Pancreas (tissue), 10 donors: ENCODE measurements around the gene INO80C. TPM values are rescaled to one million over a fixed set of nuclear protein-coding genes. Genes with fewer than 3 reads are reported as not detected.

Experiments
- ATAC-seq, 4 donors: fragments of 200-7000 bp; cut with Tn5 transposase; one replicate each; pipeline versions ENCODE4 v1.8.0 to v1.9.1; 2020; ENCODE audit warnings: mild to moderate bottlenecking in 4 of 4, moderate library complexity in 4 of 4
- DNase-seq, 6 donors: peaks; one replicate each; pipeline ENCODE4 v3.0.0-alpha.2; 2020
- FAIRE-seq: peaks from 2 replicates; lab custom pipeline; 2012; peaks lifted over from hg19 to GRCh38; lab: Jason Lieb, UNC
- H3K27ac ChIP-seq, 4 donors: fragments of 200-600 bp; sonication (generic); 1 replicate in 3 of 4; 2 replicates in 1 of 4; pipeline versions ENCODE4 v1.5.0 to v1.8.0; 2020
- H3K27me3 ChIP-seq, 4 donors: fragments of 200-600 bp; one replicate each; pipeline ENCODE4 v1.8.0; 2021
- H3K36me3 ChIP-seq, 3 donors: fragments of 200-600 bp; sonication (generic) in 1 of 3; one replicate each; pipeline versions ENCODE4 v1.5.0 to v1.8.0; 2020 to 2021
- H3K4me1 ChIP-seq, 3 donors: fragments of 200-600 bp; one replicate each; pipeline ENCODE4 v1.8.0; 2021
- H3K4me3 ChIP-seq, 4 donors: fragments of 200-600 bp; sonication (generic) in 2 of 4; one replicate each; pipeline versions ENCODE4 v1.5.0 to v1.8.0; 2020 to 2021
- H3K9me3 ChIP-seq, 4 donors: fragments of 200-600 bp; one replicate each; pipeline ENCODE4 v1.8.0; 2021
- WGBS, 2 donors: extraction: QIAGEN DNeasy Blood & Tissue Kit; methylation state at CpG; one replicate each; pipeline ENCODE4 v1.1.7; 2013; 5-methylcytosine and 5-hydroxymethylcytosine counted together
- intact Hi-C, 3 donors: fragments of 100-400 bp; cut with DNase I; formaldehyde crosslinking; loops; one replicate each; pipeline versions ENCODE4 v1.11.1 to v1.14.2; 2022
- polyA plus RNA-seq, 2 donors: library from polyadenylated mRNA; stranded (reverse); fragments of 200-250 nt; gene quantifications; one replicate each; pipeline ENCODE4 v1.2.3, GENCODE V29; 2013
- total RNA-seq, 6 donors: library from RNA; stranded (reverse); fragmentation: NEBNext Ultra II Directional in 4 of 6; extraction: Animal tissue kit (Norgen Biotek cat#: 25700) in 4 of 6; gene quantifications; one replicate each; pipeline versions ENCODE4 v1.2.1 to v1.2.4, GENCODE V29; 2021 to 2023
- TF ChIP-seq, protein P1 (sequence below), 4 donors: fragments of 200-600 bp; sonication (generic) in 3 of 4; IDR thresholded peaks; one replicate each; pipeline versions ENCODE4 v1.5.0 to v1.8.0; 2021; ENCODE audit warnings: antibody characterized with exemption in 4 of 4
- donor health status: healthy with polysubstance abuse.
- donor health status: DM: no; HTN: no; CAD: no; lungs with moderate emphysema.
- donor health status: DM: no; HTN: no; CAD: no.
- donor health status: control.
- donor health status: control.
- donor health status: Bipolar disorder and iron deficiency.
- donor health status: DM: yes; HTN: yes; CAD: no.
- donor health status: DM: no; HTN: no; CAD: no.
- donor health status: DM: no; HTN: no; CAD: no.
- donor health status: DM: yes; HTN: yes; CAD: no.

The INO80C gene
- total and polyA plus RNA-seq, 8 donors: 6.1 to 25.6 (median 9.8) TPM

DNA sequence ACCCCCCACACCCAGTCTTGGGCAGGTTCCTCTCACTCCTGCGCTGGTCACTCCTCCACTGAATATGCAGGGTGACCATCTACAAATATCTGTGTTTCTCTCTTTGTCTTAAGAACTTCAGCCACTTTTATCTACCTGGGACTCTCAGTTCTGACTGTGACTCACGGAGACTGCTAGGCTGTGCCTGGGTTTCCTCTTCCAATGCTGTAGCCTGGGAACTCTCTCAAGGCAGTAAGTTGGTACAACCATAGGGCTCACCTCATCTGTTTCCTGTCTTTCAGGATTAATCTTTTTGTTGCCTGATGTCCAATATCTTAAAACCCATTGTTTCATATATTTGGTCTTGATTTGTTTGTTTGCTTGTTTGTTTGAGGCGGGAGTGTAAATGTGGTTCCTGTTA, 73.4 kb downstream of the INO80C start:
- 91 to 92% methylated on average over 3 of the region's 3 CpGs for WGBS, 2 donors
- intact Hi-C loops: no loop called here
- no peak overlapping the region for H3K27ac ChIP-seq

GRCh38 chr18:35422237-35422636, 75.5 kb downstream of the INO80C start:
- 32 to 39% methylated on average over 3 of the region's 3 CpGs for WGBS, 2 donors
- ATAC-seq: no peak
- TF ChIP-seq, protein P1, sequence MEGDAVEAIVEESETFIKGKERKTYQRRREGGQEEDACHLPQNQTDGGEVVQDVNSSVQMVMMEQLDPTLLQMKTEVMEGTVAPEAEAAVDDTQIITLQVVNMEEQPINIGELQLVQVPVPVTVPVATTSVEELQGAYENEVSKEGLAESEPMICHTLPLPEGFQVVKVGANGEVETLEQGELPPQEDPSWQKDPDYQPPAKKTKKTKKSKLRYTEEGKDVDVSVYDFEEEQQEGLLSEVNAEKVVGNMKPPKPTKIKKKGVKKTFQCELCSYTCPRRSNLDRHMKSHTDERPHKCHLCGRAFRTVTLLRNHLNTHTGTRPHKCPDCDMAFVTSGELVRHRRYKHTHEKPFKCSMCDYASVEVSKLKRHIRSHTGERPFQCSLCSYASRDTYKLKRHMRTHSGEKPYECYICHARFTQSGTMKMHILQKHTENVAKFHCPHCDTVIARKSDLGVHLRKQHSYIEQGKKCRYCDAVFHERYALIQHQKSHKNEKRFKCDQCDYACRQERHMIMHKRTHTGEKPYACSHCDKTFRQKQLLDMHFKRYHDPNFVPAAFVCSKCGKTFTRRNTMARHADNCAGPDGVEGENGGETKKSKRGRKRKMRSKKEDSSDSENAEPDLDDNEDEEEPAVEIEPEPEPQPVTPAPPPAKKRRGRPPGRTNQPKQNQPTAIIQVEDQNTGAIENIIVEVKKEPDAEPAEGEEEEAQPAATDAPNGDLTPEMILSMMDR (IDR thresholded peaks at IDR 0.05): no peak

More for the DNA sequence above, 73.4 kb downstream of the INO80C start:
- Histone ChIP-seq H3K4me3 (no peak overlapping the region), H3K9me3 (no peaks in the 10 kb centered on the region), H3K4me1 (no peaks in the 10 kb centered on the region), H3K27me3 (no peaks in the 10 kb centered on the region), H3K36me3 (no peaks in the 10 kb centered on the region)
- FAIRE-seq (no peak), DNase-seq (no peak), ATAC-seq (no peak)
- TF ChIP-seq, protein P1 (IDR thresholded peaks at IDR 0.05): no peak

GRCh38 chr18:35418610-35419009, 79.2 kb downstream of the INO80C start:
- FAIRE-seq (no peak), ATAC-seq (no peak), DNase-seq (no peak)
- intact Hi-C loops: no loop called here
- Histone ChIP-seq H3K4me1 (peaks cover 0 to 3% (median 0%) of the 10 kb centered on the region in 3 donors), H3K9me3 (no peaks in the 10 kb centered on the region), H3K27ac (no peak overlapping the region), H3K36me3 (no peaks in the 10 kb centered on the region), H3K4me3 (no peak overlapping the region), H3K27me3 (no peaks in the 10 kb centered on the region)
- TF ChIP-seq, protein P1 (IDR thresholded peaks at IDR 0.05): no peak
- WGBS, 2 donors: 71 to 83% methylated on average over 4 of the region's 4 CpGs

More at GRCh38 chr18:35422237-35422636, 75.5 kb downstream of the INO80C start:
- Histone ChIP-seq H3K4me1 (no peaks in the 10 kb centered on the region), H3K4me3 (no peak overlapping the region), H3K36me3 (no peaks in the 10 kb centered on the region), H3K9me3 (no peaks in the 10 kb centered on the region), H3K27ac (no peak overlapping the region), H3K27me3 (no peaks in the 10 kb centered on the region)
- FAIRE-seq (no peak), DNase-seq (no peak)
- intact Hi-C loops: no loop called here

Other genes starting within 250 kb of the INO80C start
- gene ZSCAN30, start 207.7 kb downstream of the INO80C start, total RNA-seq: 10 to 100 TPM in 1 of 6 donors, 1 to 10 TPM in 5; 5.2 to 16.9 (median 8.5) TPM
- 10 to 100 TPM in 1 of 2 donors, 1 to 10 TPM in 1; 8.7 to 13.9 TPM for gene ZSCAN30, start 207.7 kb downstream of the INO80C start, polyA plus RNA-seq
- 10 to 100 TPM; 17.3 to 37.8 (median 25.3) TPM for gene ZNF24, start 153.5 kb downstream of the INO80C start, total RNA-seq
- gene ZNF24, start 153.5 kb downstream of the INO80C start, polyA plus RNA-seq: 10 to 100 TPM in 1 of 2 donors, 1 to 10 TPM in 1; 7.5 to 15.9 TPM
- 1 to 10 TPM; 2.1 to 3.8 (median 2.4) TPM for gene ZNF396, start 120.6 kb downstream of the INO80C start, total RNA-seq
- gene ZNF396, start 120.6 kb downstream of the INO80C start, polyA plus RNA-seq: 1 to 10 TPM; 1.2 to 2.7 TPM
- 10 to 100 TPM; 22.6 to 59.6 (median 31.4) TPM for gene GALNT1, start 83.8 kb upstream of the INO80C start, total RNA-seq
- gene GALNT1, start 83.8 kb upstream of the INO80C start, polyA plus RNA-seq: 10 to 100 TPM in 1 of 2 donors, 1 to 10 TPM in 1; 6.8 to 12.5 TPM